GM18526 (cell line): ENCODE measurements around the gene SKAP2.

Experiments
- POLR2A ChIP-seq: IDR thresholded peaks from 3 replicates; pipeline ENCODE4 v1.6.1; 2011; ENCODE audit not compliant: insufficient read length; ENCODE audit errors: extremely low read depth

Gene SKAP2

DNA sequence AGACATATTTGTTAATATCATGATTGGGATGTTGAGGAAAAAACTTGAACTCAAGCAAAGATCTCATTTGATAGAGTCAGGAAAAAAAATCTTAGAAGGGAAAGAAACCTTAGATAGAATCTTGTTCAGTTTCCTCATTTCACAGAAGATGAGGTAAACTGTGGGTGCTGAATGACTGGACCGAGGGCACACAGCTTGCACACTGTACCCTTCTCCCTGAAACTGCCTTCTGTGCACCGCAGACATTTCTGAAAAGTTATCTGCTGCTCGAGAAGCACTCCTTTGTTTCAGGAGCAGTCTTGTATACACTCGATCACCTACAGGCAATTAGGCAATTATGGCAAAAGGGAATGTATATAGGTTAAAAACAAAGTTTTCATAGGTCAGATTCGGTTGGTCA is 167.4 kb downstream of the SKAP2 start:
- no peak for TF ChIP-seq POLR2A

DNA sequence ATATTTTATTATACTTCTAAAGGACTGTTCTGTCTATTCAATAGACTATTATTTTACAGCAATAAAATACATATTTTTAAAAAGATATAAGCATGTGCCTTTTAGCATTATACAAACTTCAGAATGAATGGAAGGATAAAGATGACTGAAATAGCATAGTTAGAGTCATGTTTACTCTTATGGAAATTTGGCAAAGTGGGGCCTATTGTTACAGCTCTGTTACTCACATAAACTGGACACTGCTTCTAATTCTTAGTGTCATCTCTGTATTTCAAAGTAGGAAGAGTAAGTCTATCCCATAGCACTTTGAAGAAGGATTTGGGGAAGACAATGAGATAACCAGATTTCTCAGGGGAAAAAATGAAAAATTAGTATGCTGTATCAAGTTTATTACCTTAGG is 168.2 kb downstream of the SKAP2 start:
- TF ChIP-seq POLR2A: no peak

DNA sequence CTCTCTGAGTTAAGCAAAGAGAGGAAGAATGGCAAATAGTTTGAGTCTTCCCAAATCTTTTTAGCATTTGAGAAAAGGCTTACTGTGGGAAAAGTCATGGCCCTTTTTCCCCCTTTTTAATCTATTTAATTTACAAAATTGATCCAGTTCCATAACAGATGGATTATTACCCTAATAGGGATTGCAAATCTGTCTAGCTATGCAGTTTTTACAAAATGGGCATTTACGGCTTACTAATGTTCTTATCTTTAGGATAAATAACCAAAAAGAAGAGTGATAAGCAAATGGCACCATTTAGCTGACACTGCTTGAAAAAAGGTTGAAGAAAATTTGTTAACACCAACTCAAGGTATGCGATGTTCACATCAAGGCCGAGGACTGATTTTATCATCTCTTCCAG is 169.7 kb downstream of the SKAP2 start:
- no peak for TF ChIP-seq POLR2A

DNA sequence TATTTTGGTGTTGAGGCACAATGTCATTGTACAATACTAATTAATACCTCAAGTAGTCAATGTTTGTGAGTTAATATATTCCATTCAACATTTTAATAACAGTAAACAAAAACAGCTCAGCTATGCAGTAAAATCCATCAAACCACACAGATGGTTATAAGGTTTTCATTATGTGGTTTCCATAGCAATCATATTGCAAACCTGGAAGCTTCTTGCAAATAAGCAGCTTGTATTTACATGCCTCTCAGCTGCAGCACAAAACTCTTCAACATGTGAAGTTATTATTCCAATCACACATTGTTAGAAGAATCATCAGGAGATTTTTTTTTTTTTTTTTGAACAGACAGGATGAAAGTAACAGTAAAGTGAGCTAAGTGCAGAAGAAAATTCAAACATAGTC is 170.2 kb downstream of the SKAP2 start:
- TF ChIP-seq POLR2A: no peak

DNA sequence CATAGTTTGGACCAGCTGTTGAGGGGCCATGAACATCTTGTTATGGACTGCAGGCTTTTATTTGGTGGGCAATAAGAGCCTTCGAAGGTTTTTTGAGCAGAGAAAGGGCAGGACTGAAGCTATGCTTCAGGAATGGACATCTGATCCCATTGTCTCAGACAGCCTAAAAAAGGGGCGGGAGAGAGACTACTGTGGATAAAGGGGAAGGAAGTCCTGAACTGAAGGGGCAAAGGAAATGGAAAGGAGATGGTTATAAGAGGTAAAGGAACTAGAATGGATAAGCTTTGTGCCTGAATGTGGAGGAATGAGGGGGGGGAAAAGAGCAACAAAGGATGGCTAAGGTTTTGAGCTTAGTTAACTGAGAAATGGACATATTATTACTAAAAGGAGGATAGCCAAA is 172.5 kb downstream of the SKAP2 start:
- TF ChIP-seq POLR2A: no peak

DNA sequence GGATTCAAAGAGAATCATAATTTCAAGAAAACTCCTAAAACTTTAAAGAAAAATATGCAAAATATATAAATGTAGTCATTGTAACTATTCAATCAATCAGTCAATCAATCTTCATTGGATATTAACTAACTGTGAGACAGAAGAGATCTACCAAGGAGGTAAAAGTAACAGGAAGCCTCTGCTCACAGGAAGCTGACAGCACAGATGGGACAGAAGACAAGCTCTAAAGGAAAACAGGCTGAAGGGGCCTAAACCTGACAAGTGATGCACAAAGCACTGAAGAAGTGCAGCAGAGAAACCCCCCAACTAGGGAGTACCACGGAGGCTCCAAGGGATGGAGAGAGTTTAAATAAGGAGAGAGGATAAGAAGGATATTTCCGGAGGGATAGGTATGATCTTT is 173.0 kb downstream of the SKAP2 start:
- no peak for TF ChIP-seq POLR2A

DNA sequence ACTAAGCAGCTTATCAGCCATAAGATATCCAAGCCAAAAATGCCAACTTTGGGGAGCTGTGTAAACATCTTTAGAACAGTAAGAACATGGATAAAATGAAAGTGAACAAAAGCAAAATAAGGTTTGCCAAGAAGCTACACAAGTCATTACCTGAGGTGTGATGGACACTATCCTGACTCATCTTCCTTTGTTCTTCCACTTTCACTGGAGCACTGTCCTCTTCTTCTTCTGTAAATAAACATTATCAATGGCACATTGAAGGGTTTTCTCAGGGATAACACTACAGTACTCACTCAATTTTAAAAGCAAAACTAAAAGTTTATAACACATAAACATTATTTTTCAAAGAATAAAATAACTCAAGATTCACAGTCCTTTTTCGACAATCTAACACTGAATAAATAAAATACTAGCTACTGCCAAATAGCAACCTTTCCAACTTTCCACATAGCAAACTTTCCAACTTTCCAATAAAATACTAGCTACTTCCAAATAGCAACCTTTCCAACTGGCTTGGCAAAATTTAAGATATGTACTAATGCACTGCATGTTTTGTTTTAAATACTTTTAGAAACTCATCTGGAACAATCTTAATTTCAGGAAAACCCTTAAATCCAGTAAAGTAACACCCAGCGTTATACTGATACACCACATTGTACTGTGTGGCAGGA is 174.1 kb downstream of the SKAP2 start:
- TF ChIP-seq POLR2A: no peak

DNA sequence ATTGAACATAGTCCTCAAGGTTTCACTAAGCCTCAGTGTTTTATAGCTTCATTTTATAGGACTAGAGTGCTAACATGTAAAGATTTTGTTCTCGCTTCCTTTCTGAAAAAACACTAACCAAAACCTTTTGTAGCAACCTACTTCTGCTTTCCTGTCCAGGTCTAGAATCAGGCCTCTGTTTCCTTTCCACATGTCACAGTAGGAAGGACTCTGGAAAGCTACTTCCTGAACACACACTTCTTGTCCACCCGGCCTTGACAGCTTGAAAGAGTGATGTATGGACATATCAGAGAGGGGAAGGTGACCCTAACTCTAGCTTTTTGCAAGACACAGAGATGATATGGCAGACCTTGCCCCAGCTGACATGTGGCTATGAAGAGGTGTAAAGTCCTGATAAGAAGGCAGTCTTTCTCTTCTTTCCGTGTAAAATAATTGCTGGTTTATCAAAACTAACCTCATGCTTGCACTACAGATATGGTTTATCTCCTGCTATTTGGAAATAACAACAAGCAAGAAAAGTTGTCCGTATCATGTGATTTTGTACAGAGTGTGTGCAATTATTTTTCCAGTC is 175.4 kb downstream of the SKAP2 start:
- no peak for TF ChIP-seq POLR2A

DNA sequence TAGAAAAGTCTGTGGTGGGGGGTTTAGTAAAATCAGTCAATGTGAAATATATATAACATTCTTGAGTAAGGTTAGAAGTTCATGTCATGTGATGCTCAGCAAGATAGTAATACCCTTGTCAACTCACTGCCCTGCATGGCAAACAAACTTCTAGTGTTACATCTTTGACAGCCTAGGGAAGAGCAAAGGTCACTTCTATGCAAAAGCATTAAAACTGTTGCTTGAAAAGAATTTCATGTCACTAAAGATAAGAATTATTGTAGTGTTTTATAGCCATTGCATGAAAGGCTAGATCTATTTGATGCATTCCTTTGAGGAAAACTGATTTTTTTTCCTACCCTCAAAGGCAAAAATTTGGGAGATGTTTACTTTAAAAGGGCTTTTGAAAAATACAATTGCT is 176.0 kb downstream of the SKAP2 start:
- no peak for TF ChIP-seq POLR2A

DNA sequence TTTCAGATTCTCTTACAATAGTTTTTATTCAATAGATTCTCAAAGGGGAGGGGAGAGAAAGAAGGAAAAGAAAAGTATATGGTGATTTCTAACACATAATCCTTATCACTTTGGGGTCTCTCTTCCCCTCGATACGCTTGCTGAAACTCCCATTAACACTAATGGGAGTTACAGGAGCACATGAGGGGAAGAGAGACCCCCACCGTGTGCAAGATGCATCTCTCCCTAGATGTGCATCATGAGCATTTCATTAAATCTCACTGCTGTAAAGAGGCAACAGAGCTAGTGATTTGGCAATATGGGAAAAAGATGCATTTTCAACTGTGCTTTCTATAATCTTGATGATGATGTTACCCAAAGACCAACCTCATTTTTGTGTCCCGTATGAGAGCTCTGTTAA is 177.4 kb downstream of the SKAP2 start:
- no peak for TF ChIP-seq POLR2A

DNA sequence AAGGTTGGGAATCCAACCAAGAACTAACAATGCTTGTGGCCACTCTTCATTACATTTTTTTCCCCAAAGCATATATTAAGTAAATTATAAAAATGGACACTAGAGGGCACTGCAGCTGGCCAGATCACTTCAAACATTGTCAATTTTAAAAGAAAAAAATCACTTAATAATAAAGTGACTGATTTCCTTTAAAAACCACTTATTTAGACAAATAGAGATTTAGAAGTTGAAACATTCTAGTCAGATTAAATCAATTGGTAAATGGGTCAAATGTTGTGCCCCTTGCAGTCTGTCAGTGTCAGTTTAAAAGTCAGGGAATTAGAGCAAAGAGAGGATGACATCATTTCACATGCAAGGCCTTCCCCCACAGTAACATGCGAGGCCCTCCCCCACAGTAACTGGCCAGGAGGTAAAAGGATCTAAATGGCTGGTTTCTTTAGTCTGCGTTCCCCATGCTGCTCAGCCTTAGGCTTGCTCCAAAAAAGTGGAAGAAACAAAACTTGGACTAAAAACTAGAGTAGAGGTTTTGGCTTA is 177.9 kb downstream of the SKAP2 start:
- no peak for TF ChIP-seq POLR2A

DNA sequence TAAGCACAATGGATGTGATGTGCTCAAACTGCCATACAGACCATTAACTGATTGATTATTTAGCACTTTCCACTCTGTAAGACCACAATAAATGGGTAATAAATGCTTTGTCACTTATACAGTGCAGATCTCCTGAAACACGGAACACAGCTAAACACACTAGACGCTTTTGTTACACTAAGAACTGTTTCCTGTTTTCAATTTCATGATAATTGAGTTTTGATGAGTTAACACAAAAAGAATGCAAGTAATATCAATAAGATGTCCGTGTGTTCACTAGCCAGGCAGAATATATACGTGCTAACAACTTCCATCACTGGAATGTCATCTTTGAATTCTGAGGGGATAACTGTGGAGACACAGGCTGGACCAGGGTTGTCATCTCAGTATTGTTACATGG is 178.8 kb downstream of the SKAP2 start:
- TF ChIP-seq POLR2A: no peak

DNA sequence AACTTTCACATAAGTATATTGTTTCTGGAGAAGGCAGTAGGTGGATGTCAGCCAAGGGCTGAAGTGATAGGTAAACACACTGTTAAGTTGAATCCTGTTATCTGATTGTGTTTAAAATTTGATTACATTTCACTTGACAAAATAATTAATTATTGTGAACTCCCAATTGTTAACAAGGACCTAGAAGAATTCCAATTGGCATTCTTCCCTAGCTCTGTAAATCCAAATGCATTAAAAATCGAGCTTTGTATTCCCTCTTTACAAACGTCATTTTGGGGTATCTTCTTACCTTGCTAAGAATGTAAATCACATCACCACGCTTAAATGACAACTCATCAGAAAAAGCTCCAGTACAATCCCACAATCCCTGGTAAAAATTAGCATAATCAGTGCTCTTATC is 179.9 kb downstream of the SKAP2 start:
- no peak for TF ChIP-seq POLR2A

DNA sequence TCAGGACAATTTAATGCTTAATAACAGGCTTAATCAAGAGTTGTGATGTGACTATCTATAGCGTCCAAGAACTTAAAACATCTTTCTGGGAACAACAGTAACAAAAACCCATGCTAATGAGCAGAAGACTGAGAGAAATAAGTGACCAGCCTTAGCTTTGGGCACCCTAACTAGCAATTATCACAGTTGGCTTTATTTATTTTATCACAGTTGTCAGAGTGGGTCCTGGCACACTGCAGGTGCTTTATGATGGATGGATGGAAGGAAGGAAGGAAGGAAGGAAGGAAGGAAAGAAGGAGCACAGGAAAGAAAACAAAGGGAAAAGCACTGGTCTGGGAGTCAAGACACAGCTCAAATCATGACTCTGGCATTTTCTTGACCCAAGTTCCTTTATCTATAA is 181.1 kb downstream of the SKAP2 start:
- no peak for TF ChIP-seq POLR2A

DNA sequence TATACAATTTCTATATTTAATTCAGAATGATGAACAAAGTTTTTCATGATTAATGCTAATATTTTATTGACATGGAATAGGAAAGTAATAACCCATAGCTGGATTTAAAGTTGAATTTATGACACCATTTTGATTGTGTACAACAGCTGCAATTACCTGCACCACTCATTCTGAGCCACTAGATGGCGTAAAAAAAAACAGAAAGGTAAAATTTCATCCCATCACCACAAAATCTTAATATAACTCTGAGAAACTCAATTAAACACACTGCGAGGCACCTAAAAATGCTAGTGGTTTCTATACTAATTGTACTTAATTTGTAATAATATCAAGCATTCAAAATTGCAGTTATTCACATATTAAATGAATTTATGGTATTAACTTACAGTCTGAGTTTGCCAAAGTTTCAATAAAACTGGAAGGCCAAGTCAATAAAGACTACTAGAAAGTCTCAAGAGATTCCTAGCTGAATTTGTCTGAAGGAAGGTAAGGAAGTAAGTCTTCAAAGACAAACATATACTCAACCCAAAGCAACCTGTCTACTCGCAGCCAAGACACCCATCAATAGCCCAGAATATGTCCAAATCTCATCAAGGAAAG is 182.5 kb downstream of the SKAP2 start:
- no peak for TF ChIP-seq POLR2A

DNA sequence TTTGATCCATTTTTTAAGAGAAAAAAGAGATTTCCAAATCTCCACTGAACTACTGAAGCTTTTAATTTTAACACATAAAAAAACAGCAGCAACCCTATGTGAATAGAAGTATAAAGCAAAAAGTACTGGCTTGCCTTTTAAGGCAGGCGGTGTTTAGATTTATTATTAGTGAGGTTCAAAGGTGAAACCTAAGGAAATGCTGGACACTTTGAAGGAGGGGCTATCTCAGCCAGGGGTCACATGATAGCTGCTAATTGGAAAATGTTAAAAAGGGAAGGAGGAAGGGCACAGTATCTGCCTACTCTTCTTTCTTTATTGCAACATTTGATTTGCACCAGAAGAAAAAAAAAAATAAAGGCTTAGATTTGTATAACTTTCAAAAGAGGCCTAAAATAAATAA is 183.8 kb downstream of the SKAP2 start:
- no peak for TF ChIP-seq POLR2A

DNA sequence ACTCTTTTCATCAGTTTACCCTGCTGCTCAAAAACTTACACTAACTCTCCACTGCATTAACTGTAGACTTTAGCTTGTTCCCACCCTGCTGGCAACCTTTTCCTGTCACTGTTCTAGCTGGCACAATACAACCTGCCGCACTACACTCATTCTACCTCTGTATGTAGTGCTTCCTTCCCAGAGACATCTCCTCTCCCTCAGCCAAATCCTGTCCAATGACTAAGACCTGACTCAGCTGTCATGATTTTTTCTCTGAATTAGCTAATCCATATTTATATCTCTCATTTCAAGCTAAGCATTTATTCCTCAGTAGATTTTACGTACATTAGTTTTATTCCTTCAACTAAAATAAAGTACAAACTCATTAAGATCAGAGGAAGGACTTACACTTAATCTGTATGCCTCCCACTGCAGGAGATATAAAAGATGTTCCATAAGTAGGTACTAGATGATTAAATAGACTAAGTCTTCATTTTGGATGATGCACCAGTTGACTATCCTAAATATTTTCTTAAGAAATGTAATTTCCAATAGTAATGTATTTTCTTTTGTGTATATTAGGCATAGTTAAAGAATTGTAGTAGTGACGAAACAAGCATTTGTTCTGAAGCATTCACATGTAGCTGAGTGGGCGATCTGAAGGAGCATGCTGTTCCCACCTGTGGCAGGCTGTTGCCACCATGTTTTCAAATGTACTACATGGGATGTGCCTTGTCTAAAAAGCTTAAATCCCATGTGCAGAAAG is 189.1 kb downstream of the SKAP2 start:
- no peak for TF ChIP-seq POLR2A

DNA sequence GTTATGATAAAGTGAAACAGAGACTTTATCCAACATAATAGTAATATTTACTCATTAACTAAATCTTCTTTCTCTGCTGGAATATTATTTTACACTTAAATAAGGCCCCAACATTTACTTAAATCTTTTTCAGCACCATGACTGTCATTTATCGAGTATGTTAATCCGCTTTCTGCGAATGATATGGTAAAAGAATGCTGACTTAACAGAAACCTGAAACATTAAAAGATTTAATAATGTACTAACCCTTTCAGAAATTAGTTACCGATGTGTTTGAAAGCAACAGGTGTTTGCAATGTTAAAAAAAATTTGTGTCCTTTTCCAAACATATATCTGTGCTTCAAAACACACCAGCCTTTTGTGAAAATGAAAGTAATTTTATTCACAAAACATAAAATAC is 190.5 kb downstream of the SKAP2 start:
- no peak for TF ChIP-seq POLR2A
